Suprapubic skin (tissue), 3 donors: ENCODE results near the gene TMEM186.
"Not testable (repeated sequence)": the region's sequence is repeated elsewhere in the genome, so short reads cannot be mapped to it uniquely, and the experiment has no call there.

Experiments
- CTCF ChIP-seq, 2 donors: fragments of 200-600 bp in 1 of 2; fragments of 450-650 bp in 1 of 2; sonication (generic) in 1 of 2; IDR thresholded peaks; one replicate each; pipeline ENCODE4 v1.5.1; 2016 to 2019; ENCODE audit warnings: antibody characterized with exemption in 2 of 2, mild to moderate bottlenecking in 1 of 2, moderate library complexity in 1 of 2
- POLR2A ChIP-seq, 2 donors: fragments of 450-650 bp; IDR thresholded peaks; one replicate each; pipeline ENCODE4 v1.6.1; 2017; ENCODE audit warnings: antibody characterized with exemption in 2 of 2, mild to moderate bottlenecking in 2 of 2, moderate library complexity in 2 of 2

- TF ChIP-seq CTCF, POLR2A (IDR thresholded peaks at IDR 0.05): not testable (repeated sequence)
These were observed 6.3 kb upstream of the TMEM186 start for GRCh38 chr16:8803733-8804132.
